Measurements from ENCODE around the gene TBL3.
"Not testable (repeated sequence)": the region's sequence is repeated elsewhere in the genome, so short reads cannot be mapped to it uniquely, and the experiment has no call there.

GRCh38 chr16:1962161-1963153, 9.4 kb upstream of the TBL3 start:
- not testable (repeated sequence) for TF ChIP-seq CTCF, POLR2A (IDR thresholded peaks at IDR 0.05)

Measured in uterus (tissue), 2 donors.